GM23338 (cell line): Measurements from ENCODE around the gene NADK2.

Experiments used
- CTCF ChIP-seq, 2 experiments: fragments of 200-600 bp in 1 of 2; sonication (generic) in 1 of 2; conservative IDR thresholded peaks; 2 replicates each; pipeline versions ENCODE4 v1.5.1 to v1.6.1; 2016 to 2017; ENCODE audit warnings: antibody characterized with exemption in 2 of 2, low read depth in 2 of 2, mild to moderate bottlenecking in 2 of 2, moderate library complexity in 1 of 2
- EZH2 ChIP-seq: fragments of 200-600 bp; sonication (generic); IDR thresholded peaks from one replicate; pipeline ENCODE4 v1.8.0; 2017; ENCODE audit warnings: antibody characterized with exemption, mild to moderate bottlenecking, low read depth; ENCODE audit not compliant: unreplicated experiment

GRCh38 chr5:36170832-36171424 is 70.8 kb downstream of the NADK2 start:
- TF ChIP-seq EZH2 (no peak), CTCF (conservative IDR thresholded peaks at IDR 0.05; ENCODE audit: low read depth in 2 of 2) (no peak)
